Measurements from ENCODE around the gene OSBPL2. TPM values are rescaled to one million over a fixed set of nuclear protein-coding genes. Genes with fewer than 3 reads are reported as not detected.

OSBPL2 gene
- total RNA-seq, 1 donor from 2014 or later = 51.3 TPM

- H3K9me3 ChIP-seq = no peaks in the 10 kb centered on the region
- H3K4me3 ChIP-seq = no peak overlapping the region
- no peak for TF ChIP-seq CTCF (IDR thresholded peaks at IDR 0.05)
- TF ChIP-seq POLR2A (IDR thresholded peaks at IDR 0.05) = no peak
- TF ChIP-seq POLR2AphosphoS5 (IDR thresholded peaks at IDR 0.05; ENCODE audit: insufficient read depth in 1 of 2, low read depth in 1 of 2) = no peak
- no peak overlapping the region for H3K27ac ChIP-seq
- peaks cover 0 to 86% of the 10 kb centered on the region in 2 donors for H3K36me3 ChIP-seq
- peaks cover 28% of the 10 kb centered on the region for H3K4me1 ChIP-seq
- no peak for DNase-seq (ENCODE audit: extremely low spot score in 2 of 2)
- no peaks in the 10 kb centered on the region for H3K27me3 ChIP-seq
- intact Hi-C loops (cut with DNase I) = no loop called here
Observed at GRCh38 chr20:62312662-62312977, 74.3 kb downstream of the OSBPL2 start.

- no peaks in the 10 kb centered on the region for H3K9me3 ChIP-seq
- H3K36me3 ChIP-seq = peaks cover 0 to 82% of the 10 kb centered on the region in 2 donors
- TF ChIP-seq POLR2AphosphoS5 (IDR thresholded peaks at IDR 0.05; ENCODE audit: insufficient read depth in 1 of 2, low read depth in 1 of 2) = no peak
- TF ChIP-seq POLR2A (IDR thresholded peaks at IDR 0.05) = no peak
- TF ChIP-seq CTCF (IDR thresholded peaks at IDR 0.05) = no peak
- no peak overlapping the region for H3K27ac ChIP-seq
- no peak for DNase-seq (ENCODE audit: extremely low spot score in 2 of 2)
- H3K4me1 ChIP-seq = peaks cover 26% of the 10 kb centered on the region
- intact Hi-C loops (cut with DNase I) = no loop called here
- H3K27me3 ChIP-seq = no peaks in the 10 kb centered on the region
- no peak overlapping the region for H3K4me3 ChIP-seq
Observed at GRCh38 chr20:62313021-62313420, 74.7 kb downstream of the OSBPL2 start.

GRCh38 chr20:62313460-62314338 lies 75.4 kb downstream of the OSBPL2 start:
- no peak overlapping the region for H3K4me3 ChIP-seq
- no peak for TF ChIP-seq POLR2AphosphoS5 (IDR thresholded peaks at IDR 0.05; ENCODE audit: insufficient read depth in 1 of 2, low read depth in 1 of 2)
- TF ChIP-seq POLR2A (IDR thresholded peaks at IDR 0.05) = no peak
- no peak for TF ChIP-seq CTCF (IDR thresholded peaks at IDR 0.05)
- peaks cover 19% of the 10 kb centered on the region for H3K4me1 ChIP-seq
- DNase-seq (ENCODE audit: extremely low spot score in 2 of 2) = no peak
- H3K36me3 ChIP-seq = peaks cover 0 to 76% of the 10 kb centered on the region in 2 donors
- intact Hi-C loops (cut with DNase I) = no loop called here
- H3K9me3 ChIP-seq = no peaks in the 10 kb centered on the region
- H3K27me3 ChIP-seq = no peaks in the 10 kb centered on the region
- H3K27ac ChIP-seq = no peak overlapping the region

- H3K9me3 ChIP-seq = no peaks in the 10 kb centered on the region
- TF ChIP-seq POLR2A (IDR thresholded peaks at IDR 0.05) (no peak), CTCF (IDR thresholded peaks at IDR 0.05) (no peak), POLR2AphosphoS5 (IDR thresholded peaks at IDR 0.05; ENCODE audit: insufficient read depth in 1 of 2, low read depth in 1 of 2) (no peak)
- peaks cover 0 to 70% of the 10 kb centered on the region in 2 donors for H3K36me3 ChIP-seq
- no peaks in the 10 kb centered on the region for H3K27me3 ChIP-seq
- H3K27ac ChIP-seq = no peak overlapping the region
- H3K4me1 ChIP-seq = peaks cover 19% of the 10 kb centered on the region
- intact Hi-C loops (cut with DNase I) = no loop called here
- no peak for DNase-seq (ENCODE audit: extremely low spot score in 2 of 2)
- H3K4me3 ChIP-seq = no peak overlapping the region
Observed at GRCh38 chr20:62314339-62314638, 76.0 kb downstream of the OSBPL2 start.

GRCh38 chr20:62314711-62315302 lies 76.5 kb downstream of the OSBPL2 start:
- Histone ChIP-seq H3K27ac (no peak overlapping the region), H3K27me3 (no peaks in the 10 kb centered on the region), H3K36me3 (peaks cover 0 to 66% of the 10 kb centered on the region in 2 donors), H3K4me1 (peaks cover 19% of the 10 kb centered on the region), H3K4me3 (no peak overlapping the region), H3K9me3 (no peaks in the 10 kb centered on the region)
- no peak for DNase-seq (ENCODE audit: extremely low spot score in 2 of 2)
- intact Hi-C loops (cut with DNase I) = no loop called here
- TF ChIP-seq CTCF (IDR thresholded peaks at IDR 0.05) (no peak), POLR2A (IDR thresholded peaks at IDR 0.05) (no peak), POLR2AphosphoS5 (IDR thresholded peaks at IDR 0.05; ENCODE audit: insufficient read depth in 1 of 2, low read depth in 1 of 2) (no peak)

Data from vagina (tissue), 2 donors.